PC-3 (cell line): ENCODE results near the gene IKZF1. TPM values are rescaled to one million over a fixed set of nuclear protein-coding genes. Genes with fewer than 3 reads are reported as not detected.

Experiments
- ATAC-seq: fragments of 200-7000 bp; cut with Tn5 transposase; 2 replicates; pipeline ENCODE4 v1.9.1; 2020; ENCODE audit warnings: mild to moderate bottlenecking, moderate library complexity
- BruUV-seq: library from RNA; stranded (reverse); fragments of 400-500 nt; replicated peaks from 2 replicates; lab custom pipeline; 2021; lab: Mats Ljungman, UMichigan
- CTCF ChIA-PET: fragments of 300-600 bp; sonication (Branson Sonifier 250); formaldehyde crosslinking; loops from one replicate; lab custom pipeline; 2022; ENCODE audit warnings: antibody characterized with exemption; lab: Charles Lee
- POLR2A ChIA-PET: fragments of 300-600 bp; sonication (Branson Sonifier 250); formaldehyde crosslinking; loops from one replicate; lab custom pipeline; 2022; ENCODE audit warnings: antibody characterized with exemption; ENCODE audit not compliant: unreplicated experiment; lab: Charles Lee
- DNase-seq: peaks from one replicate; pipeline ENCODE4 v3.0.0-alpha.2; 2015
- H2AFZ ChIP-seq: fragments of 300-600 bp; sonication (generic); 2 replicates; pipeline ENCODE4 v1.6.0; 2016; ENCODE audit warnings: antibody characterized with exemption, low read length
- H3F3A ChIP-seq: fragments of 300-600 bp; sonication (generic); one replicate; pipeline ENCODE4 v1.6.0; 2017; ENCODE audit warnings: antibody characterized with exemption, low read length, control low read depth, mild to moderate bottlenecking; ENCODE audit not compliant: unreplicated experiment
- H3K27ac ChIP-seq: fragments of 300-600 bp; sonication (generic); 2 replicates; pipeline ENCODE4 v1.5.1; 2016; ENCODE audit warnings: mild to moderate bottlenecking, low read length
- H3K27me3 ChIP-seq: fragments of 300-600 bp; sonication (generic); 2 replicates; pipeline ENCODE4 v1.6.1; 2016; ENCODE audit warnings: low read length, mixed read lengths
- H3K36me3 ChIP-seq: fragments of 300-600 bp; sonication (generic); 2 replicates; pipeline ENCODE4 v1.6.1; 2016; ENCODE audit warnings: low read depth, mixed run types, low read length, mixed read lengths
- H3K4me1 ChIP-seq: fragments of 300-600 bp; sonication (generic); 2 replicates; pipeline ENCODE4 v1.5.1; 2016; ENCODE audit warnings: low read length; ENCODE audit not compliant: insufficient read depth
- H3K4me2 ChIP-seq: fragments of 300-600 bp; sonication (generic); 2 replicates; pipeline ENCODE4 v1.6.0; 2016; ENCODE audit warnings: low read length
- H3K4me3 ChIP-seq: fragments of 300-600 bp; sonication (generic); 2 replicates; pipeline ENCODE4 v1.5.1; 2016; ENCODE audit warnings: mild to moderate bottlenecking, low read length, mixed read lengths
- H3K79me2 ChIP-seq: fragments of 300-600 bp; sonication (generic); 2 replicates; pipeline ENCODE4 v1.6.1; 2017; ENCODE audit warnings: low read length, mixed read lengths
- H3K9ac ChIP-seq: fragments of 300-600 bp; sonication (generic); 2 replicates; pipeline ENCODE4 v1.6.0; 2016; ENCODE audit warnings: mild to moderate bottlenecking, low read length
- H3K9me2 ChIP-seq: fragments of 300-600 bp; sonication (generic); replicated peaks from 2 replicates; pipeline ENCODE4 v1.6.1; 2016; ENCODE audit warnings: mixed run types, low read length, mixed read lengths
- H3K9me3 ChIP-seq: fragments of 300-600 bp; sonication (generic); 2 replicates; pipeline ENCODE4 v1.6.1; 2016; ENCODE audit warnings: low read length, mixed read lengths
- H4K20me1 ChIP-seq: fragments of 300-600 bp; sonication (generic); 2 replicates; pipeline ENCODE4 v1.6.1; 2016; ENCODE audit warnings: low read length, mixed read lengths
- EZH2 ChIP-seq: fragments of 300-600 bp; sonication (generic); IDR thresholded peaks from one replicate; pipeline ENCODE4 v1.6.1; 2017; ENCODE audit warnings: antibody characterized with exemption, mild to moderate bottlenecking, low read length; ENCODE audit not compliant: unreplicated experiment
- EZH2phosphoT487 ChIP-seq: fragments of 300-600 bp; sonication (generic); IDR thresholded peaks from 2 replicates; pipeline ENCODE4 v1.6.1; 2018; ENCODE audit warnings: mild to moderate bottlenecking, antibody characterized with exemption, low read length, borderline replicate concordance
- intact Hi-C: fragments of 100-400 bp; cut with micrococcal nuclease; formaldehyde crosslinking; loops from 2 replicates; pipeline ENCODE4 v1.9.0; 2023
- total RNA-seq: library from RNA; depleted of rRNA; stranded (reverse); fragments of >200 nt; gene quantifications from 2 replicates; pipeline ENCODE4 v1.2.3, GENCODE V29; 2014
- TF ChIP-seq, protein P1 (sequence below): fragments of 300-600 bp; sonication (generic); conservative IDR thresholded peaks from 2 replicates; pipeline ENCODE4 v1.5.1; 2017; ENCODE audit warnings: antibody characterized with exemption, low read depth, mild to moderate bottlenecking, low read length

Gene IKZF1
- total RNA-seq, 1 experiment from 2014 or later = not detected

DNA sequence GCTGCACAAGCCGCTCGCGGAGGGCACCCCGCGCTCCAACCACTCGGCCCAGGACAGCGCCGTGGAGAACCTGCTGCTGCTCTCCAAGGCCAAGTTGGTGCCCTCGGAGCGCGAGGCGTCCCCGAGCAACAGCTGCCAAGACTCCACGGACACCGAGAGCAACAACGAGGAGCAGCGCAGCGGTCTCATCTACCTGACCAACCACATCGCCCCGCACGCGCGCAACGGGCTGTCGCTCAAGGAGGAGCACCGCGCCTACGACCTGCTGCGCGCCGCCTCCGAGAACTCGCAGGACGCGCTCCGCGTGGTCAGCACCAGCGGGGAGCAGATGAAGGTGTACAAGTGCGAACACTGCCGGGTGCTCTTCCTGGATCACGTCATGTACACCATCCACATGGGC is 95.6 kb downstream of the IKZF1 start:
- Histone ChIP-seq H3K27ac (no peak overlapping the region), H4K20me1 (no peaks in the 10 kb centered on the region), H3K4me2 (no peak overlapping the region), H3K9me3 (no peaks in the 10 kb centered on the region), H2AFZ (no peak overlapping the region), H3K9ac (no peak overlapping the region), H3K79me2 (no peaks in the 10 kb centered on the region), H3K27me3 (peaks cover 80% of the 10 kb centered on the region), H3K9me2 (no peaks in the 10 kb centered on the region), H3K4me3 (no peak overlapping the region), H3F3A (no peaks in the 10 kb centered on the region), H3K36me3 (no peaks in the 10 kb centered on the region), H3K4me1 (no peaks in the 10 kb centered on the region)
- no TSS peak for BruUV-seq
- ChIA-PET POLR2A (no interaction called here), CTCF (no interaction called here)
- no peak for DNase-seq
- no peak for ATAC-seq
- intact Hi-C loops = no loop called here
- TF ChIP-seq, protein P1, sequence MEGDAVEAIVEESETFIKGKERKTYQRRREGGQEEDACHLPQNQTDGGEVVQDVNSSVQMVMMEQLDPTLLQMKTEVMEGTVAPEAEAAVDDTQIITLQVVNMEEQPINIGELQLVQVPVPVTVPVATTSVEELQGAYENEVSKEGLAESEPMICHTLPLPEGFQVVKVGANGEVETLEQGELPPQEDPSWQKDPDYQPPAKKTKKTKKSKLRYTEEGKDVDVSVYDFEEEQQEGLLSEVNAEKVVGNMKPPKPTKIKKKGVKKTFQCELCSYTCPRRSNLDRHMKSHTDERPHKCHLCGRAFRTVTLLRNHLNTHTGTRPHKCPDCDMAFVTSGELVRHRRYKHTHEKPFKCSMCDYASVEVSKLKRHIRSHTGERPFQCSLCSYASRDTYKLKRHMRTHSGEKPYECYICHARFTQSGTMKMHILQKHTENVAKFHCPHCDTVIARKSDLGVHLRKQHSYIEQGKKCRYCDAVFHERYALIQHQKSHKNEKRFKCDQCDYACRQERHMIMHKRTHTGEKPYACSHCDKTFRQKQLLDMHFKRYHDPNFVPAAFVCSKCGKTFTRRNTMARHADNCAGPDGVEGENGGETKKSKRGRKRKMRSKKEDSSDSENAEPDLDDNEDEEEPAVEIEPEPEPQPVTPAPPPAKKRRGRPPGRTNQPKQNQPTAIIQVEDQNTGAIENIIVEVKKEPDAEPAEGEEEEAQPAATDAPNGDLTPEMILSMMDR = no peak
- TF ChIP-seq EZH2phosphoT487 = no peak
- no peak for TF ChIP-seq EZH2

DNA sequence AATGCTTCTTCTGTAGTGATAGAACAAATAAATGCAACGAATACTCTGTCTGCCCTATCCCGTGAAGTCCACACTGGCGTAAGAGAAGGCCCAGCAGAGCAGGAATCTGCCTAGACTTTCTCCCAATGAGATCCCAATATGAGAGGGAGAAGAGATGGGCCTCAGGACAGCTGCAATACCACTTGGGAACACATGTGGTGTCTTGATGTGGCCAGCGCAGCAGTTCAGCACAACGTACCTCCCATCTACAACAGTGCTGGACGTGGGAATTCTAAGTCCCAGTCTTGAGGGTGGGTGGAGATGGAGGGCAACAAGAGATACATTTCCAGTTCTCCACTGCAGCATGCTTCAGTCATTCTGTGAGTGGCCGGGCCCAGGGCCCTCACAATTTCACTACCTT is 99.9 kb downstream of the IKZF1 start:
- DNase-seq (no peak), ATAC-seq (peak; percentile 50)
- H3K4me2 ChIP-seq = no peak overlapping the region
- ChIA-PET POLR2A (no interaction called here), CTCF (no interaction called here)
- no TSS peak for BruUV-seq
- no peak overlapping the region for H3K4me3 ChIP-seq
- TF ChIP-seq, protein P1 = peak; percentile 28; the same call in 1 of the 2 replicates
- no peak for TF ChIP-seq EZH2
- no peak overlapping the region for H2AFZ ChIP-seq
- no peaks in the 10 kb centered on the region for H3K9me2 ChIP-seq
- intact Hi-C loops = no loop called here
- H3K36me3 ChIP-seq = no peaks in the 10 kb centered on the region
- no peaks in the 10 kb centered on the region for H4K20me1 ChIP-seq
- no peak overlapping the region for H3K9ac ChIP-seq
- H3K79me2 ChIP-seq = no peaks in the 10 kb centered on the region
- no peak overlapping the region for H3K27ac ChIP-seq
- peaks cover 84% of the 10 kb centered on the region for H3K27me3 ChIP-seq
- H3K9me3 ChIP-seq = no peaks in the 10 kb centered on the region
- H3K4me1 ChIP-seq = no peaks in the 10 kb centered on the region
- no peaks in the 10 kb centered on the region for H3F3A ChIP-seq

DNA sequence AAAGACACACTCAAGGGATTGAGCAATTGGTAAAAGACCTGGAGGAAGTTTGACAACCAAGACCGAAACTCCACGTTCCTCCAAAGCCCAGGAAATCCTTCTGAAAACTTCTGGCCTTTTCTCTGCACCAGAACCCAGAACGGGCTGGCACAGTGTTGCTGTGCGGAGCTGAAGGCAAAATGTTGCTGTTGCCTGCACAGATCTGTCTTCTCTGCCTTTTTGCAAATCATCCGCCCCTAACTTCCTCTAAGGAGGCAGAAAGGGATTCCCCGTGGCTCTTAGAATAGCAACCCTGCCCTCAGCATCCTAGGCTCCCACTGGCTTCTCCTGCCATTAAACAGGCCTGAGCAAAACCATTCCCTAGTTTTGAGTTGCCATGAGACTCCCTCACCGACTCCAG is 100.7 kb downstream of the IKZF1 start:
- H3K4me1 ChIP-seq = no peaks in the 10 kb centered on the region
- ATAC-seq (no peak), DNase-seq (no peak)
- no peaks in the 10 kb centered on the region for H4K20me1 ChIP-seq
- ChIA-PET CTCF (no interaction called here), POLR2A (no interaction called here)
- no peak overlapping the region for H3K9ac ChIP-seq
- no TSS peak for BruUV-seq
- no peak overlapping the region for H3K4me3 ChIP-seq
- H3K4me2 ChIP-seq = no peak overlapping the region
- TF ChIP-seq EZH2 = no peak
- TF ChIP-seq, protein P1 = no peak
- no peak for TF ChIP-seq EZH2phosphoT487
- intact Hi-C loops = no loop called here
- H3F3A ChIP-seq = no peaks in the 10 kb centered on the region
- H2AFZ ChIP-seq = no peak overlapping the region
- no peaks in the 10 kb centered on the region for H3K79me2 ChIP-seq
- no peaks in the 10 kb centered on the region for H3K9me3 ChIP-seq
- H3K9me2 ChIP-seq = no peaks in the 10 kb centered on the region
- H3K27ac ChIP-seq = no peak overlapping the region
- no peaks in the 10 kb centered on the region for H3K36me3 ChIP-seq
- H3K27me3 ChIP-seq = peaks cover 82% of the 10 kb centered on the region
